GM12878 (cell line): ENCODE data around the gene CDKL4. TPM values are rescaled to one million over a fixed set of nuclear protein-coding genes. Genes with fewer than 3 reads are reported as not detected.

Experiments
- ATAC-seq: fragments of 200-7000 bp; cut with Tn5 transposase; 3 replicates; pipeline ENCODE4 v1.9.1; 2020; ENCODE audit warnings: mild to moderate bottlenecking, moderate library complexity
- BruUV-seq: library from RNA; stranded (reverse); fragments of 400-500 nt; replicated peaks from 2 replicates; lab custom pipeline; 2021; lab: Mats Ljungman, UMichigan
- CTCF ChIA-PET: fragments of 300-600 bp; sonication (Branson Sonifier 250); formaldehyde crosslinking; extraction: SDS; loops from one replicate; lab custom pipeline; 2021; ENCODE audit warnings: inconsistent platforms; lab: Yijun Ruan, JAX
- POLR2A ChIA-PET: fragments of 350-600 bp; formaldehyde crosslinking; extraction: SDS; loops from one replicate; lab custom pipeline; 2021; ENCODE audit warnings: inconsistent platforms; lab: Charles Lee
- RAD21 ChIA-PET: fragments of 300-600 bp; sonication (Branson Sonifier 250); formaldehyde crosslinking; loops from one replicate; lab custom pipeline; 2023; ENCODE audit warnings: antibody characterized with exemption; ENCODE audit not compliant: unreplicated experiment; lab: Charles Lee
- SMC1A ChIA-PET: fragments of 300-600 bp; sonication (Branson Sonifier 250); formaldehyde crosslinking; loops from one replicate; lab custom pipeline; 2023; ENCODE audit not compliant: unreplicated experiment, uncharacterized antibody; lab: Charles Lee
- DNase-seq: peaks from one replicate; pipeline ENCODE4 v3.0.0-alpha.2; 2011; ENCODE audit warnings: low read depth, low spot score
- FAIRE-seq: peaks from 3 replicates; lab custom pipeline; 2011; peaks lifted over from hg19 to GRCh38; lab: Jason Lieb, UNC
- H2AFZ ChIP-seq: 2 replicates; pipeline ENCODE4 v1.6.0; 2011; ENCODE audit warnings: low read depth, low read length, control low read depth; ENCODE audit not compliant: control insufficient read depth
- H3K27ac ChIP-seq: 2 replicates; pipeline ENCODE4 v1.5.1; 2011; ENCODE audit warnings: control low read depth; ENCODE audit not compliant: control insufficient read depth, insufficient read depth
- H3K27me3 ChIP-seq, 2 experiments: replicated peaks in 1 of 2; 2 replicates each; pipeline versions ENCODE4 v1.6.0 to v1.6.1; 2011; ENCODE audit warnings: low read length in 1 of 2; ENCODE audit not compliant: control insufficient read depth in 2 of 2, insufficient read depth in 2 of 2
- H3K36me3 ChIP-seq, 2 experiments: 2 replicates each; pipeline ENCODE4 v1.5.1; 2011; ENCODE audit warnings: low read length in 1 of 2; ENCODE audit not compliant: control insufficient read depth in 2 of 2, insufficient read depth in 2 of 2
- H3K4me1 ChIP-seq: 2 replicates; pipeline ENCODE4 v1.6.1; 2011; ENCODE audit warnings: mild to moderate bottlenecking, low read length, moderate library complexity, mixed read lengths; ENCODE audit not compliant: control insufficient read depth, insufficient read depth
- H3K4me2 ChIP-seq: 2 replicates; pipeline ENCODE4 v1.6.0; 2011; ENCODE audit warnings: control low read depth; ENCODE audit not compliant: control insufficient read depth, insufficient read depth
- H3K4me3 ChIP-seq: fragments of 200-600 bp; sonication (generic); 2 replicates; pipeline ENCODE4 v1.5.1; 2016
- H3K79me2 ChIP-seq: 2 replicates; pipeline ENCODE4 v1.6.0; 2011; ENCODE audit warnings: low read length; ENCODE audit not compliant: control insufficient read depth, insufficient read depth
- H3K9ac ChIP-seq: 2 replicates; pipeline ENCODE4 v1.8.0; 2011; ENCODE audit warnings: low read length, control low read depth, mixed read lengths; ENCODE audit not compliant: control insufficient read depth, insufficient read depth
- H3K9me3 ChIP-seq: replicated peaks from 3 replicates; pipeline ENCODE4 v1.5.1; 2011; ENCODE audit warnings: mild to moderate bottlenecking, low read length; ENCODE audit not compliant: control insufficient read depth, insufficient read depth
- H4K20me1 ChIP-seq: 2 replicates; pipeline ENCODE4 v1.6.0; 2011; ENCODE audit not compliant: control insufficient read depth, insufficient read depth
- CEBPB ChIP-seq, 2 experiments: fragments of 150-350 bp in 1 of 2; IDR thresholded peaks; 2 replicates each; pipeline ENCODE4 v1.6.1; 2012 to 2014; ENCODE audit warnings: low read depth in 2 of 2, low read length in 2 of 2, borderline replicate concordance in 1 of 2, inconsistent platforms in 1 of 2
- DPF2 ChIP-seq: fragments of 450-650 bp; IDR thresholded peaks from 2 replicates; pipeline ENCODE4 v1.6.1; 2017; ENCODE audit warnings: mild to moderate bottlenecking
- EED ChIP-seq: sonication (generic); IDR thresholded peaks from 2 replicates; pipeline ENCODE4 v1.6.1; 2016; ENCODE audit warnings: antibody characterized with exemption, low read depth
- HDAC2 ChIP-seq: fragments of 200-600 bp; sonication (generic); IDR thresholded peaks from 2 replicates; pipeline ENCODE4 v1.6.1; 2017
- NKRF ChIP-seq: fragments of 450-650 bp; conservative IDR thresholded peaks from 2 replicates; pipeline ENCODE4 v1.6.1; 2017; ENCODE audit warnings: mild to moderate bottlenecking, moderate library complexity
- PKNOX1 ChIP-seq: fragments of 450-650 bp; IDR thresholded peaks from 2 replicates; pipeline ENCODE4 v1.6.1; 2016; ENCODE audit warnings: mild to moderate bottlenecking
- POLR2AphosphoS5 ChIP-seq: IDR thresholded peaks from 2 replicates; pipeline ENCODE4 v1.6.1; 2011; ENCODE audit warnings: mild to moderate bottlenecking, low read length, inconsistent platforms
- RBBP5 ChIP-seq: fragments of 200-600 bp; sonication (generic); conservative IDR thresholded peaks from 2 replicates; pipeline ENCODE4 v1.6.1; 2016
- SKIL ChIP-seq: fragments of 450-650 bp; IDR thresholded peaks from 2 replicates; pipeline ENCODE4 v1.6.1; 2017; ENCODE audit warnings: mild to moderate bottlenecking, low read depth, inconsistent platforms; ENCODE audit not compliant: poor library complexity, severe bottlenecking
- TARDBP ChIP-seq: IDR thresholded peaks from 2 replicates; pipeline ENCODE4 v1.6.1; 2016; ENCODE audit warnings: borderline replicate concordance
- WGBS: methylation state at CpG from one replicate; pipeline ENCODE4 v1.1.6; 2016; ENCODE audit warnings: low lambda C conversion rate; ENCODE audit not compliant: insufficient replicate concordance, insufficient coverage; ENCODE audit errors: missing lambda C conversion rate; 5-methylcytosine and 5-hydroxymethylcytosine counted together
- in situ Hi-C: fragments of 300-500 bp; cut with MboI; formaldehyde crosslinking; loops from 9 replicates; pipeline ENCODE4 v1.14.3; 2018; ENCODE audit warnings: mixed read lengths
- intact Hi-C: fragments of 100-400 bp; cut with micrococcal nuclease; formaldehyde crosslinking; loops from one replicate; pipeline ENCODE4 v1.14.2; 2022; ENCODE audit not compliant: unreplicated experiment
- polyA plus RNA-seq, 11 experiments: library from polyadenylated mRNA; depleted of rRNA in 4 of 11; unstranded in 6 of 11; stranded (reverse) in 5 of 11; fragments of >200 nt; fragmentation: Nextera tagmentation in 4 of 11; fragmentation: Illumina TruSeq in 1 of 11; extraction: Ambion mirVana in 4 of 11; extraction: Trizol in 1 of 11; gene quantifications; 1 replicate in 1 of 11; 2 replicates in 10 of 11; pipeline versions ENCODE4 v1.2.1 to v1.2.3, GENCODE V29; 2011 to 2016; ENCODE audit warnings: inconsistent platforms in 2 of 11, missing spikeins in 2 of 11, low read depth in 1 of 11
- total RNA-seq, 4 experiments: library from RNA; depleted of rRNA in 3 of 4; stranded (reverse); fragments of >200 nt in 3 of 4; fragmentation: Illumina TruSeq in 1 of 4; extraction: Trizol in 1 of 4; gene quantifications; 2 replicates each; pipeline versions ENCODE4 v1.2.1 to v1.2.3, GENCODE V29; 2013 to 2021

CDKL4 gene
- total and polyA plus RNA-seq, 10 of the 15 experiments (the other 5 are each of a cell fraction or from before 2014, with no cell fraction given) = not detected

GRCh38 chr2:39275016-39275415 lies 31.2 kb upstream of the CDKL4 start:
- FAIRE-seq = no peak
- peaks cover 0 to 4% of the 10 kb centered on the region in 2 experiments; a peak in 1 of 4 replicates for H3K36me3 ChIP-seq
- no peak for ATAC-seq
- no peaks in the 10 kb centered on the region for H3K4me1 ChIP-seq
- ChIA-PET SMC1A (interaction anchor here (1.3 kb wide), 1 partner anchor 10 kb away, joined by 4 read pairs; no protein-coding TSS in a partner anchor), POLR2A (no interaction called here), CTCF (no interaction called here), RAD21 (no interaction called here)
- DNase-seq = no peak
- no peaks in the 10 kb centered on the region for H3K79me2 ChIP-seq
- no peak overlapping the region for H2AFZ ChIP-seq
- H3K27ac ChIP-seq = no peak overlapping the region
- BruUV-seq = no TSS peak
- no peaks in the 10 kb centered on the region for H4K20me1 ChIP-seq
- no peaks in the 10 kb centered on the region for H3K9me3 ChIP-seq
- in situ Hi-C loops (no loop called here), intact Hi-C loops (no loop called here)
- H3K4me3 ChIP-seq = no peak overlapping the region
- WGBS = 100% methylated on average over 1 of the region's 1 CpG
- H3K27me3 ChIP-seq = no peaks in the 10 kb centered on the region
- no peak overlapping the region for H3K4me2 ChIP-seq
- no peak overlapping the region for H3K9ac ChIP-seq
- TF ChIP-seq PKNOX1 (no peak), HDAC2 (no peak)

GRCh38 chr2:39269941-39270340 lies 26.2 kb upstream of the CDKL4 start:
- ChIA-PET SMC1A (interaction anchor here (0.7 to 1.7 kb wide), 3 partner anchors 9 to 107 kb away, joined by 3 to 5 read pairs (median 3); no protein-coding TSS in a partner anchor), CTCF (interaction anchor here (0.6 kb wide), 1 partner anchor 213 kb away, joined by 3 read pairs; no protein-coding TSS in a partner anchor), POLR2A (no interaction called here), RAD21 (no interaction called here)
- no peak overlapping the region for H3K27ac ChIP-seq
- no peak overlapping the region for H3K4me2 ChIP-seq
- no peak overlapping the region for H2AFZ ChIP-seq
- no peaks in the 10 kb centered on the region for H3K9me3 ChIP-seq
- 92% methylated on average over 3 of the region's 3 CpGs for WGBS
- intact Hi-C loops (loop anchor here (10.0 kb wide), 1 partner anchor 225 kb away; no protein-coding TSS in a partner anchor), in situ Hi-C loops (no loop called here)
- no peak for FAIRE-seq
- no peaks in the 10 kb centered on the region; a peak in 1 of 4 replicates for H3K36me3 ChIP-seq
- no peak overlapping the region for H3K4me3 ChIP-seq
- no peak for DNase-seq
- ATAC-seq = no peak
- H3K79me2 ChIP-seq = no peaks in the 10 kb centered on the region
- H3K27me3 ChIP-seq = no peaks in the 10 kb centered on the region
- H3K9ac ChIP-seq = no peak overlapping the region
- no peaks in the 10 kb centered on the region for H4K20me1 ChIP-seq
- H3K4me1 ChIP-seq = peaks cover 18% of the 10 kb centered on the region; the same call in 1 of the 2 replicates
- BruUV-seq = no TSS peak
- TF ChIP-seq CEBPB (IDR thresholded peaks at IDR 0.05; ENCODE audit: borderline replicate concordance in 1 of 2, low read depth in 2 of 2, low read length in 2 of 2) (no peak), EED (no peak), POLR2AphosphoS5 (no peak), NKRF (no peak), DPF2 (no peak), RBBP5 (no peak), TARDBP (no peak), SKIL (no peak)
